Peyer's patch (tissue), 4 donors: Measurements from ENCODE around the gene SMAD4.

Experiments used
- CTCF ChIP-seq, 6 experiments: fragments of 450-650 bp in 4 of 6; fragments of 200-600 bp in 2 of 6; sonication (generic) in 1 of 6; IDR thresholded peaks; one replicate each; pipeline ENCODE4 v1.5.1; 2017 to 2019; ENCODE audit warnings: antibody characterized with exemption in 6 of 6, mild to moderate bottlenecking in 3 of 6, moderate library complexity in 1 of 6
- POLR2A ChIP-seq, 2 donors: fragments of 450-650 bp; IDR thresholded peaks; one replicate each; pipeline ENCODE4 v1.5.1; 2017; ENCODE audit warnings: antibody characterized with exemption in 2 of 2, mild to moderate bottlenecking in 2 of 2, moderate library complexity in 2 of 2

DNA sequence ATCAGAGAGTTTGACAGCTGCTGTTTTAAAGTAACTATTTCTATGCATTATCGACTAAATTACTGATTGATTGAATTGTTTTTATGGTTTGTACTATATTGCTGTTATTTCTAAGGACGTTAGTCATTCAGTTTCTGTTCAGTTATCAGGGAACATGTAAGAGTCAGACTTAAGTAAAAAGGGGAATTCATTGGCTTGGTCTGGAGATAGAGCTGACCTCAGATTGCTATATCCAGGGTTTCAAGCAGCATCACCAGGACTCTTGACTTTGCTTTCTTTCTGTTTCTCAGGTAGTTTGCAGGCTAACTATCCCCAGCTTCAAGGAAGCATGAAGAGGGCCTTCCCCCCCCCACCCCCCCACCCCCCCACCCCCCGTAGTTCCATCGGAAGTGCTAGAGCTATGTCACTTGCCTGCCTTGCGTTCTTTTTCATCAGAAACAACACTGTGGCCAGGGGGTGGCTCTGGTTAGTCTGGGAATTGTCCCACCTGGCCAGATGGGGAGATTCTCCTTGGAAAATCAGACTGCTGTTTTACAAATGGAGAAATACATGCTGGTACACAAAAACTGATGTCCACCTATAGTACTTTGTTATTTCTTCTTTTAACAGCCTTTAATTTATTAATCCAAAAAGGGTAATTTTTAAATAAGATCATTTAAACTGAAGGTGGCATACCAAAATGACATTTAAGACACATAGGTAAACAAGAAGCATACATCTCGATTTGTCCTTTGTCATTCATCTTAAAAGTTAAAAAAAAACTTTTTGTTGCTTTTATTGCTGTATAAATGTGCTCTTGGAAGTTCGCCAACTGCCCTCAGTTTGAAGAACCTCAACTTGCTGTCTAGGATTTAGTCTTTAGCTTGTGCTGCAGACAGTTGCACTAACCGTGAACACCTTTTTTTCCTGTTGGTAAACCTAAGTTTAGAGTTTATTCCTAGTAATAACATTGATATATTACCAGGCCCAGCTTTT, 9.4 kb downstream of the SMAD4 start:
- TF ChIP-seq POLR2A (IDR thresholded peaks at IDR 0.05) (no peak), CTCF (IDR thresholded peaks at IDR 0.05) (no peak)
